ENCODE results near the gene KIF5C.

Gene KIF5C

DNA sequence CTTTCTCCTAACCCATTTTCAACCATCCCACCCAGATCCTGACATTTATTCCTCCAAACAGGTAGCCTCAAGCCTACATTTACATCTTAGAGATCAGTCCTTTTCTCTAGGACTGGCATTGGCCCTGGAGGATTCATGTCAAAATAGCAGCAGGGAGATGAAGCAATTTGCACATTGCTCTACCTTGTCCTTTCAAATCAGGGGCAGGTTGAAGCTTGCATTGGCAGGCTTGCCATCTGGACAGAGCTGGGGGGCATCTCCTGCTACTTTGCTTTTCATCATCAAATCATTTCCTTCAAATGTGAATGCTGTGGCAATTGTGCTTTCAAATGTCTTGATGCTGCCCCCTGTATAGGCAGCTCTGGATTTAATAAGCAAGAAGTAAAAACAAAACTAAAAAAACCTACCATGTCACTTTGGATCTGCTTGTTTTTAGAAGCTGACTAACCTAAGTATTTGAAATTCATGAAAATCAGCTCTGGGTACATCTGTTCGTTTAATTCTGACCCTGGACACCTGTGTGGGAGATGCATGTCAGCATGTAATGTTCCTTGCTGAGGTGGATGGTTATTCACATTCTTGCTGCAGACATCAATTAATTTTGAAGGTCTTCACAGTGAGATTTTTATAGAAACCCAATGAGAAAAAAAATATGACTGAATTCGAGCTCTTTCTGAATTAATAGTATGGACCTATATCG is 47.9 kb downstream of the KIF5C start:
- in situ Hi-C loops (cut with HindIII; ENCODE audit: low sequenced_read_pairs) = no loop called here

DNA sequence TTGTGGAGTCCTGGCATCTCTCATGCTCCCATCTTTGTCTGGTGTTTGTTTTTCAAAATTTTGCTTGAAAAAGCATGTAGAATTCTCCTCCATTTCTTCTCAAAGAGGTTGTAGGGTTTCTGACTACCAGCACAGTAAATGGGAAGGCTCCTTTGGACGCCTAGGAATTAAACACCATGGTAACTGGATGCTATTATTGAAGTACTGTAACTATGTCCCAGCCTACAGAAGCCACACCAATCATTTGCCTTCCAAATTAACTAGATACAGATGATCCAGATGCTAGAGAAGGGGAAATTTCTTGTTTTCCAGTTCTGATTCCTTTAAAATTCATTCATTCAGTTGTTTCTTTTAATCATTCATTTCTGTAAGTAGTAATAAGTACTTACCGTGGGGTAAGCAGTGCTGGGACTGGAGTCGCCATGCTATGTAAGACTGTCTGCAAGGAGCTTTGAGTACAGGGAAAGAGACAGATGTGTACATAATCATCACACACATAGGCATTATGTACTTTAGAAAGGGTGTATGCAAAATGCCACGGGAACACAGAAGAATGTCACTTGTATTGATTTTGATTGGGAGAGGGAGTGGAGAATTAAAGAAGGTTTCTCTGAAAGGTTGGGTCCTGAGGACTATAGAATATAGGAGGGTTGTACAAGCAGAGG is 49.6 kb downstream of the KIF5C start:
- in situ Hi-C loops (cut with HindIII; ENCODE audit: low sequenced_read_pairs) = no loop called here

DNA sequence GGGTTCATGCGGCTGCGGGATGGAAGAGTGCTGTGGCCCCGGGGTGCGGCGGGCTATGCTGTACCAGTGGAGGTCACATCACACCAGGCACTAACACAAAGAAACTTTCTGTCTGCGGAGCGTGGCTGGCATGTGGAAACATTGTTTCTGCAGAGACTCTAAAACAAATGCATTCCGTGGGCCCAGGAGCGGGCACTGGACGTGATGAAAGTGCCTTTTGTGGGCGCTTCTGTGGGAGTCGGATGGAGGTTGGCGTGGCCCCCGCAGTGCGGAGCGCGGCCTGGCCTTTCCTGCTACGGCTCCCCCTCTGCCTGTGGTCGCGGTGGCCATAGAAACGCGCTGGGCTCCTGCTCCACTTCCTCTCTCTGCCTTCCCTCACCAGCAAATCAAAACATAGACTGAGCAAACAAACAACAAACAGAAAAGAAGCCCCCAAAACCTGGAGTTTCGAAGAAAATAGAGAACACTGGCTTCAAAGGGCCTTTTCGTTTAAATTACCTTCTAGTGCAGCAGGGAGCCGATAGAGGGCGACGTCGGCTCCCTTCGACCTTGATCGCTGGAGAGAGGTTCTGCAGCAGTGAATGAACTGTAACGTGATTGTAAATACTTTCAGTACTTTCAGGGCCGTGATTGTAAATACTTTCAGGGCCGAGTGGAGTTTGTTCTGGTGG is 51.4 kb downstream of the KIF5C start:
- in situ Hi-C loops (cut with HindIII; ENCODE audit: low sequenced_read_pairs) = no loop called here

DNA sequence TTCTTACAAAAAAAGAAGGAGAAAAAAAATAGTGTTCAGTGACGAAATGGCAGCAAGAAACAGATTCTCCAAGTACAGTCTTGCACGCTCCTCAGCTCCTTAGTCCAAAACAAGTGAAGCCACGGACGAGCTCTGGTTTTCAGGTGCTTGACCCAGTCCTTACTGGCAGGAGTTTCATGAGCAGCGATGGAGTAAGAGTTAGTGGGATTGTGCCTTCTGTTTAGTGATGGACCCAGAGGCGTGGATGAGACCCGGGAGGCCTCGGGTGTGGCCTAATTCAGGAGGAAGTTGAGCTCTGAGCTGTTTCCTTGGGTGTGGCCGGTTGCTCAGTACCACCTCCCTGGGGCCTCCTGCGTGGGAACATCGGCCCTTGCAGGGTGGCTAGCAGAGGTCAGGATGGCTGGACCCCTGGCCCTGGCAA is 52.0 kb downstream of the KIF5C start:
- in situ Hi-C loops (cut with HindIII; ENCODE audit: low sequenced_read_pairs) = no loop called here

DNA sequence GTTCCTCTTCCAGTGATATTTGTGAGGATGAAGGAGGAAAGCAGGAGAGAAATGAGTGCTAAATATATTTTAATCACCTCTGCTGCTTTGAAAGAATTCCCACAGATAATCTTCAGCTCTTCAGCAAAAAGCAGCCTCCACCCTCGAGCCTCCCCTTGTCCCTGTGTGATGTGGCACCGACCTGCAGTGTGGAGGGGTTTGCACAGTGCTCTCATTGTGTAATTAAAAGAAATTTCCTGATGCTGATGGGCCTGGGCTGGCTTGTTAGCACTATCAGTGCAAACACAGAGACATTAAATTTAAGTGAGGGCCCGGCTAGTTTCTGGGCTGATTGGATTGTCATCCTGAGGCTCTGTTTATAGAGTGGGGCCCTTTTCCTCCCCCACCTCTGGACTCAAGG is 53.4 kb downstream of the KIF5C start:
- in situ Hi-C loops (cut with HindIII; ENCODE audit: low sequenced_read_pairs) = no loop called here

DNA sequence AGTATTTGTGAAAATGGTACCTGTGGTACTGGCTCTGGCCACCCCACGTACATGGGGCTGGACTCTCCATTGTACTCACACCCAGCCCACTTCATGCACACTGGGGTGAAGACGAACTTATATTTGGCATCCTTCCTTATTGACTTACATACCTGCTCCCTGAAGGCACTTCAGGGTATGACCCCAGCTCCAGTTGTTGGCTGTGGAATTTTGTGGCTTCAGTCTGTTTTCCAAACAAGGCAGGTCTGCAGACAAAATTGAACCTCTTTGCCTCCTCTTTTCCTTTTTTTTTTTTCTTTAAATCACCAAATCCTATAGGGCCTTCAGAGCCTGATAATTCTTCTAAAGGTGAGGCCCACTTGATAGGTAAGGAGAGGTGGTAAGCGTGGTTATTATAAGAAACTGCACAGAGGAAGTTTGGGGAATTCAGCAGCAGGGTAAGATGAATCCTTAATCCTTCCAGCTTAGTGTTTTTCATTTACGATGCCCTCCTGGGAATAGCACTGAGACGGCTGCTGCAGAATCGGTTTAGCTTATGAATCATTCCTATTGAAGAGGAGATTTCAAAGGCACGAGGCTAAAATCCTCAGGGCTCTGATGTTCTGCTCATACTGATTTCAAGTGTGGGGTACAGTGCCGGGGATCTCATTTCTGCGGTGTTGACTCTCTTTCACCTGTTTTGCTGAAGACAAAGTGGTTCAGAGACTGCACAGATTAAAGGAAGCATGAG is 55.2 kb downstream of the KIF5C start:
- in situ Hi-C loops (cut with HindIII; ENCODE audit: low sequenced_read_pairs) = no loop called here

DNA sequence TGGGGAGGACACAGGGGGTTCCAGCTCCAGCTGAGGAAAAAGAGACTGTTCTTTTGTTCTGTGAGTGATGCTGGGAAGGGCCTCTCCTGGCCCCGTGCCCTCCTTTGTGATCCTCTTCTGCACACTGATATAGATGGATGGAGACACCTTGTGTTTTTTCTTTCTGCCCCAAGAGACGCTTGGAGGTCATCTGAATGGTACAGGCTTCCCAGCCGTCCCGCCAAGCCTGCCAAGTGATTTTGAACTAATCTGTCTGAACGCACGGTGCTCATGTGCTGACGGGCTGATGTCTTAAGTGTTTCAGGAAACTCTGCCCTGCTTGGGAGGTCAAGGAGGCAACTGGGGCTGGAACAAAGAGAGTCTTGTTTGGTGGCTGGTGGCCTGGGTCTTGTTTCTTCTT is 57.5 kb downstream of the KIF5C start:
- in situ Hi-C loops (cut with HindIII; ENCODE audit: low sequenced_read_pairs) = no loop called here

DNA sequence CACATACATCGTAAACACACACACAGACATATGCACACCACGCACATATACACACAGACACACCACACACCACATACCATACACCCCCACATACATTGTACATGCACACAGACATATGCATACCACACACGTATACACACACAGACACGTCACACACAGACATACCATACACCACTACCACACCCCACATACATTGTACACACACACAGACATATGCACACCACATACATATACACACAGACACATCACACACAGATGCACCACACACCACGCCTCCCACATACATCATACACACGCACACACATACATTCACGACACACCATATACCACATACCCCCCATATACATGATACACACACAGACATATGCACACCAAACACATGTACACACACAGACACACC is 58.4 kb downstream of the KIF5C start:
- in situ Hi-C loops (cut with HindIII; ENCODE audit: low sequenced_read_pairs) = no loop called here

DNA sequence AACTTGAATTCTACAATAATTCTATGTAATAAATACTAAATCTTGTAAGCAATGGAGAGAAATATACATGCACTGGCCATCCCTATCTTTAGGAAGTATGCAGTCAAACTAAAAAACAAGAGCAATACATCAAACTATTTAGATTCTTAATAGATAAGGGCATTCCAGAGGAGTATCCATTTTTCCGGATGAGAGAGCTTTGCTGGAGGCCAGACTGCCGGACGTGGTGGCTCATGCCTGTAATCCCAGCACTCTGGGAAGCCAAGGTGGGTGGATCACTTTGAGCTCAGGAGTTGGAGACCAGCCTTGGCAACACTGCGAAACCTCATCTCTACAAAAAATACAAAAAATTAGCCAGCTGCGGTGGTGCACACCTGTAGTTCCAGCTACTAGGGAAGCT is 60.8 kb downstream of the KIF5C start:
- in situ Hi-C loops (cut with HindIII; ENCODE audit: low sequenced_read_pairs) = no loop called here

DNA sequence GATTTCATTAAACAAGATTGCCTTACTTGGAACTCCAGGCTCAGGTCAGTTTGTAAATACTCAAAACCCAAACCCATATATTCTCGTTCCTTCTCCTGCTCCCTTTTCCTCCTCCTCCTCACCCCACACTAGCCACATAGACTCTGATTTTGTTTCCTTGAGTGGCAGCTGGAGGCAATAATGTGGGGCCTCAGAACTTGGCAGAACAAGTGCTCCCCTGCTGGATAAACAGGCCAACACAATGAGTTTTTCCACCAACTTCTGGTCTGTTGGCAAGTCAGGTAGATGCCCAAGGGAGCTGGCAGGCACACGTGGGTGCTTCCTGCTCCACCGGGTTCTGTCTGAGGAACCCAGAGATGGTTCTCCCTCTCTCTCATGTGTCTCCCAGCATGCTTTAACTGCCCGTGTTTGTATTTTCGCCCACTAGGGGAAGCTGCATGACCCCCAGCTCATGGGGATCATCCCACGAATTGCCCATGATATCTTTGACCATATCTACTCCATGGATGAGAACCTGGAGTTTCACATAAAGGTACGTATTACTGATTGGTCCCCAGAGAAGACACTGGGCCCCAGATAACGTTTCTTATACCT is 61.9 kb downstream of the KIF5C start:
- in situ Hi-C loops (cut with HindIII; ENCODE audit: low sequenced_read_pairs) = no loop called here

DNA sequence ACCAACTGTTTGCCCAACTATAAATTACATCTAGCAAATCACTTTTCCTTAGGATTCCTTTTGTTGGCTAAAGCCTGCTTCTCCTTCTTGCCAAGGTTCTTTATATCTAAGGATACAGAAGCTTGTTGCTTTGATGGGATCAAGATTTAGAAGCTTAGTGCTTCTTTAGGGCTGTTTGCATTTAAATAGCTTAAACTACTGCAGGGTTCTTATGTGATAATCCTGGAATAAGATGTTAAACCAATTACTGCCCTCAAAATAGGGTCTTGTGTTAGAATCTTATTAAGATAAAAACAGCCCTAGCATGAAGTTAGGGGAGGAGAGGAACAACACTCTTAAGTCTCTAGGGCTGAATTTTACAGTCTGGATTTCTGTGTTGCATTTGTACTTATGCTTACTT is 64.2 kb downstream of the KIF5C start:
- in situ Hi-C loops (cut with HindIII; ENCODE audit: low sequenced_read_pairs) = no loop called here

DNA sequence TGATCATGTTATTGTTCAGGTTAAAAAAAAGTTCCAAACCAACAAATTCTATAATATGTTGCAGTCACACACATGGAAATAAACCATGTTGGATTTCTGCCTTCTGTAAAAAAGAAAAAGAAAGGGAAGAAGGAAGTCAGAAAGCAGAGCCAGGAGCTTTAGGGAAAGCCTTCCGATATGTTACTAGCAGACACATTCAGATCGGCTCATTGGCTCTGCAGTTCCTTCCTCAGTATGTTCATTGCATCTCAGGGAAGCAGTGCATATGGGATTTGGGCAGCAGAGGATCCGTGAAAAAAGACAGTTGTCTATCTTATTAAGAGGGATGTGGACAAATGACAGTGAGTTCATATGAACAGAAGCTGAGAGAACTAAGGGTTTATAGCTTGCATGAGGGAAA is 68.1 kb downstream of the KIF5C start:
- in situ Hi-C loops (cut with HindIII; ENCODE audit: low sequenced_read_pairs) = no loop called here

DNA sequence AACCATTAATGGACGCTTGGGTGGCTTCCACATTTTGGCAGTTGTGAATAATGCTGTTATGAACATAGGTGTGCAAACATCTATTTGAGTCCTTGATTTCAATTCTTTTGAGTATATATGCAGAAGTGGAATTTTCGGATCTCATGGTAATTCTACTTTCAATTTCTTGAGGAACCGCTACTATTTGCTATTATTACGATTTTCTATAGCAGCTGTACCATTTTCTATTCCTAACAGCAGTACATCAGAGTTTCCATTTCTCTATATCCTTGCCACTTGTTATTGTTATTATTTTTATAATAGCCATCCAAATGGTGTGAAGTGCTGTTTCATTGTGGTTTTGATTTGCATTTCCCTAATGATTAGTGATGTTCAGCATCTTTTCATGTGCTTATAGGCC is 69.5 kb downstream of the KIF5C start:
- in situ Hi-C loops (cut with HindIII; ENCODE audit: low sequenced_read_pairs) = no loop called here

DNA sequence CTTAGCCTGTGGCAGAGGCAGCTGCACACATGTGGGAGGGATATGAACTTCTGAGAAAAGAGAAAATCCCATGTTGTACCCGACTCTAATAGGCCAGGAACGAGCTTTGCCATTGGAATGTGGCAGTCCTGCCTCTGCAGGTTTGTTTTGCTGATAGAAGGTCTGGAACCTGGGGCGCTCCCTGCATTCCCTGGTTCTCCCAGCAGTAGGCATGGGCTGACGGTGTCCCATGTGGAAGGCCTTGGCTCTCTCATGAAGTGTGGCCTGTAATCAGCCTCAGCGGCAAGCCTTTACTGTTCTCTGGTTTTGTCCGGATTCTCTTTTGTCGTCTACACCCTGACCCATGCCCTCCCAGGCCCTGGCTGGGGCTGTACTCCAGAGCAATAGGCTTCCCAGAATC is 72.3 kb downstream of the KIF5C start:
- in situ Hi-C loops (cut with HindIII; ENCODE audit: low sequenced_read_pairs) = no loop called here

DNA sequence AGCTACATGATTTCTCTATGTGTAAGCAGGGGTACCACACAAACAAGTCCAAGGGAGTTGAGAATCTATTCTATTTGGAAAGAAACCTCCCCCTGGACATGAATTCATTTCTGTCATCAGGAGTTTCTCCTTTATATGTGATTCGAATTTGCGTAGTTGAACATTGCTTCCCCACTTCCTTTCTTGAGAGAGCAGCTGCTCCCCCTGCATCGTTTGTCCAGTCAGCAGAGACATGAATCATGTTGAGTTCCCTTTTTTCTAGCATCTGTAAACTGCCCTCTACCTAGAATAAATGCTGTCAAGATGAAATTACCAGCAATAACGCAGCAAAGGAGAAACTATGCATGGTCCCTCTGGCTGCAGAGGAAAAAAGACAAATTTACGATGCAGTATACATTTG is 73.8 kb downstream of the KIF5C start:
- in situ Hi-C loops (cut with HindIII; ENCODE audit: low sequenced_read_pairs) = no loop called here

DNA sequence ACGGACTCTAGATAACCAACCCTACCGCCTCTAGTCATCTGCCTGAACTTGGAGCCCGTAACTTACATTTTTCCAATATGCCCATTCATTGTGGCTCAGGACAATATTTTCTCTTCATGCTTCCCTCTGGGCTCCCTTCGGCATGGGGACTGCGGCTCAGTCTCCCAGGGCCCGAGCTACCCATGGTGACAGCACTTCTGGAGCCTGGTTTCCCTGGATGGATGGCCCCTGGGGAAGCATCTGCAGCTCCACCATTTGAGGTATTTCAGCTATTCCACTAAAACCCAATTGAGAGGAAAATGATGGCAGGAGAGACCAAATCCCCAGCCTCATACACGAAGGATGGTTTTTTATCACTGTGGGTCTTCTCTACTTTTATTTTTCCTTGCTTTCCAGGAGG is 74.3 kb downstream of the KIF5C start:
- in situ Hi-C loops (cut with HindIII; ENCODE audit: low sequenced_read_pairs) = no loop called here

DNA sequence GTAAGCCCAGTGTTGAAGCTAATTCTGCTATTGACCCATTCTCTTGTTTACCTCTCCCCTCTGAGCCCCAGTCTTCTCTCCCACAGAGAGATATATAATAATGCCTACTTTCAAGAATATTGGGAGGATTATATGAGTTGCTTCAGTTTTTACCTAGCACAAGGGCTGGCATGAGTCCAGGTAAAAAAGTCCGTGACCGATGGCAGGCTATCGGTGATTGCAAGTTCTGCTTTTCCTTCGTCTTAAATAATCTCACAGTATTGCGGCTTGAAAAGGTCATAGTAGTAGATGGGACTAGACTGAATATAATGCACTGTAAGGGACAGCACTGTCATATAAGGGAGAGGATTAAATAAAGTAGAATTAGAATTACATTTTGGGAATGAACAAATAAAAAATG is 77.6 kb downstream of the KIF5C start:
- in situ Hi-C loops (cut with HindIII; ENCODE audit: low sequenced_read_pairs) = no loop called here

DNA sequence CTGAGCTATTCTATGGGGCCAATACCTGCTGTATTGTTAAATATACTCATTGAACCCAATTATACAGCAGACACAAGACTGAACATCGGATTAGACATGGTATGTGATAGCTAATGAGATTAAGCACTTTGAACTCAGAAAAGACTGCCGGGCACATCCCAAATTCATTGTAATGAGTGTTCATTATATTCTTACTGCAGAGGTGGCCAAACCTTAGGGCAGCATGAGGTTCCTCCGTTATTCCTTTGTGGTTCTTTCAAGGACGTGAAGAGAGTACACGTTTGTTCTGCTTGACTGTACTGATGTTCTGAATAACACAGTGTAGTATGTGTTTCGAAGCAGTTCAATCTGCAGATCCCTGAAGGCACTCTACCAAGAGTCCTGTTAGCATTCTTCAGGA is 78.4 kb downstream of the KIF5C start:
- in situ Hi-C loops (cut with HindIII; ENCODE audit: low sequenced_read_pairs) = no loop called here

DNA sequence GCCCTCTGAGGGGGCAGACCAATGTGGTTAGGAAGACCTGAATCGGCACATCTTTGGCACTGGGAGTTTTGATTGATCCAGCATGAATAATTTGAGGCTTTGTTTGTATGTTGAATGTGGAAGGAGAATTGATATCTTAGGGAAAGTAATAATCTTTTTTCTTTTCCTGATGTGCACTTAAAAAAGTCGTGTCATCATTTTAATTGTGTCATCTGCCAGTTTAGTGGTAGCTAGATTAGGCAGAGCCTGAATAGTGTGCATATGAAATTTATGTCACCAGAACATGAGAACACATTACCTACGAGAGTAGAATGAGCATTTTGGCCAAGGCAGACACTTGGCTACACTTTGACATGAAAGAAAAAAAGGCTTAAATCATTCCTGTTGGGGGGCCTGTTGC is 79.5 kb downstream of the KIF5C start:
- in situ Hi-C loops (cut with HindIII; ENCODE audit: low sequenced_read_pairs) = no loop called here

DNA sequence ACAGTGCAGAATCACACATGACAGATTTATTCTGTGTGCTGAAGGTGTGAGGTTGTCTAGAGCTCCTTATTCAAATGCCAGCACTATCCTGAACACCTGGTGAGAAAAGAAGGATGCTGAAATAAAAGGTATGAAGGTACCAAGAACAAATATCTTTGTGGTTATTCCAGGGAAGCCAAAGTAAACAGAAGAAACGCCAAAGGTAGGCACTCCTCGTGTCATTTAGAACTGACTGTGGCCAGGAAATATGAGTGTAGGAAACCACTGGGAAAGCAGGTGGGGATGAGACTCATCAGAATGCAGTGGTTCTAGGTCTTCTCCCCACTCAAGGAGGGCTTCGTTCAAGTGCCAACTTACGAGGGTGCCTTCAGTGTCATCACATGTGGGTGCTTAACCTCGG is 80.8 kb downstream of the KIF5C start:
- in situ Hi-C loops (cut with HindIII; ENCODE audit: low sequenced_read_pairs) = no loop called here

DNA sequence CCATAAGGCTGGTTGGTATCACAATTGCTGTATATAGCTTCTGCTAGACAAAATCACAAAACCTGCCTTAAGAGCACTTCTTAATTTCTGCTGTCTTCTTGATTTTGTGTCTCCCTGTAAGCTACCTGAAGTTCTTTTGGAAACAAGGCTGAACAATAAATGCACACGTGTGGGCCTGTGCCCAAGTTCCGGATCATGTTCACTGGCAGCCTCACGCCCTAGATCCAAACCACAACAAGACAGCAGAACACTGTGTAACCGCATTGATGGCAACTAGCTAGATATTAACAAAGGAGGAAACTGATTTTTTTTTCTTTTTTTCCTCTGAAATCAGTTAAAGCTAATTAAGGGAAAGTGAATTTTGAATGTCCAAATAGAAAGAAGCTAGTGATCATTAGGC is 82.0 kb downstream of the KIF5C start:
- in situ Hi-C loops (cut with HindIII; ENCODE audit: low sequenced_read_pairs) = no loop called here
